Right atrium auricular region (tissue), 2 donors: ENCODE results near the gene KLF16. TPM values are rescaled to one million over a fixed set of nuclear protein-coding genes. Genes with fewer than 3 reads are reported as not detected.

Experiments used
- DNase-seq: peaks from one replicate; pipeline ENCODE4 v3.0.0-alpha.2; 2019; ENCODE audit warnings: low spot score
- H3K27ac ChIP-seq, 2 donors: fragments of 200-600 bp; sonication (generic); 1 replicate in 1 of 2; 2 replicates in 1 of 2; pipeline ENCODE4 v1.5.1; 2016 to 2019
- H3K27me3 ChIP-seq, 2 donors: fragments of 200-600 bp; sonication (generic); one replicate each; pipeline versions ENCODE4 v1.5.1 to v1.6.0; 2017 to 2019
- H3K36me3 ChIP-seq: fragments of 200-600 bp; sonication (generic); one replicate; pipeline ENCODE4 v1.5.1; 2016
- H3K4me1 ChIP-seq, 2 donors: fragments of 200-600 bp; sonication (generic); one replicate each; pipeline versions ENCODE4 v1.5.1 to v1.6.0; 2017 to 2019
- H3K4me3 ChIP-seq, 2 donors: fragments of 200-600 bp; sonication (generic); 1 replicate in 1 of 2; 2 replicates in 1 of 2; pipeline ENCODE4 v1.5.1; 2017 to 2019; ENCODE audit warnings: mild to moderate bottlenecking in 1 of 2, moderate library complexity in 1 of 2
- H3K9me3 ChIP-seq, 2 donors: fragments of 200-600 bp; sonication (generic); one replicate each; pipeline ENCODE4 v1.5.1; 2019
- microRNA counts, 2 donors: library from miRNA; unstranded; fragments of <30 nt; microRNA quantifications; one replicate each; lab custom pipeline; 2016 to 2017
- microRNA-seq, 2 donors: library from miRNA; unstranded; fragments of <30 nt; microRNA quantifications; one replicate each; pipeline ENCODE4, GENCODE V29; 2016 to 2017; ENCODE audit warnings: borderline number of aligned reads in 2 of 2, borderline replicate concordance in 1 of 2
- total RNA-seq, 2 donors: library from RNA; depleted of rRNA; stranded (reverse); fragments of >200 nt; gene quantifications; one replicate each; pipeline ENCODE4 v1.1.0, GENCODE V29; 2016
- TF ChIP-seq, protein P1 (sequence below), 2 donors: fragments of 200-600 bp; sonication (generic); IDR thresholded peaks; one replicate each; pipeline ENCODE4 v1.5.1; 2019; ENCODE audit warnings: antibody characterized with exemption in 2 of 2

KLF16 gene
- total RNA-seq, 2 donors from 2014 or later: 4.4 to 5.6 TPM

GRCh38 chr19:1804858-1805257 lies 58.5 kb downstream of the KLF16 start:
- DNase-seq: no peak
- no peaks in the 10 kb centered on the region for H3K27me3 ChIP-seq
- H3K9me3 ChIP-seq: no peaks in the 10 kb centered on the region
- no peaks in the 10 kb centered on the region for H3K4me1 ChIP-seq
- H3K4me3 ChIP-seq: no peak overlapping the region
- no peak overlapping the region for H3K27ac ChIP-seq
- no peaks in the 10 kb centered on the region for H3K36me3 ChIP-seq
- TF ChIP-seq, protein P1, sequence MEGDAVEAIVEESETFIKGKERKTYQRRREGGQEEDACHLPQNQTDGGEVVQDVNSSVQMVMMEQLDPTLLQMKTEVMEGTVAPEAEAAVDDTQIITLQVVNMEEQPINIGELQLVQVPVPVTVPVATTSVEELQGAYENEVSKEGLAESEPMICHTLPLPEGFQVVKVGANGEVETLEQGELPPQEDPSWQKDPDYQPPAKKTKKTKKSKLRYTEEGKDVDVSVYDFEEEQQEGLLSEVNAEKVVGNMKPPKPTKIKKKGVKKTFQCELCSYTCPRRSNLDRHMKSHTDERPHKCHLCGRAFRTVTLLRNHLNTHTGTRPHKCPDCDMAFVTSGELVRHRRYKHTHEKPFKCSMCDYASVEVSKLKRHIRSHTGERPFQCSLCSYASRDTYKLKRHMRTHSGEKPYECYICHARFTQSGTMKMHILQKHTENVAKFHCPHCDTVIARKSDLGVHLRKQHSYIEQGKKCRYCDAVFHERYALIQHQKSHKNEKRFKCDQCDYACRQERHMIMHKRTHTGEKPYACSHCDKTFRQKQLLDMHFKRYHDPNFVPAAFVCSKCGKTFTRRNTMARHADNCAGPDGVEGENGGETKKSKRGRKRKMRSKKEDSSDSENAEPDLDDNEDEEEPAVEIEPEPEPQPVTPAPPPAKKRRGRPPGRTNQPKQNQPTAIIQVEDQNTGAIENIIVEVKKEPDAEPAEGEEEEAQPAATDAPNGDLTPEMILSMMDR (IDR thresholded peaks at IDR 0.05): no peak

MicroRNAs encoded within 50 kb of the gene (microRNA counts, 767-probe panel; counts per million panel counts)
- 0 to 31.0 counts per million in 2 donors for microRNA hsa-miR-1909-3p (lab: Ali Mortazavi, UCI)

Small RNA genes within 50 kb of the gene (microRNA-seq; reads per million reads assigned to microRNA genes)
- 0 to 0.71 reads per million in 2 donors for gene MIR1909

Other genes starting within 250 kb of the KLF16 start
- gene TCF3, start 211.0 kb downstream of the KLF16 start, total RNA-seq: 10 to 100 TPM; 18.5 to 28.7 TPM
- gene ONECUT3, start 110.1 kb downstream of the KLF16 start, total RNA-seq: not detected
- gene ATP8B3, start 51.3 kb downstream of the KLF16 start, total RNA-seq: under 1 TPM; 0.51 to 0.74 TPM
- 10 to 100 TPM in 1 of 2 donors, 1 to 10 TPM in 1; 9.6 to 12.1 TPM for gene REXO1, start 15.1 kb downstream of the KLF16 start, total RNA-seq
- gene ABHD17A, start 21.9 kb upstream of the KLF16 start, total RNA-seq: 10 to 100 TPM; 92.6 to 99.5 TPM
- gene ADAT3, start 41.8 kb upstream of the KLF16 start, total RNA-seq: 1 to 10 TPM; 1.7 to 4.0 TPM
- 10 to 100 TPM; 35.0 to 42.1 TPM for gene SCAMP4, start 41.8 kb upstream of the KLF16 start, total RNA-seq
- gene CSNK1G2, start 77.6 kb upstream of the KLF16 start, total RNA-seq: 10 to 100 TPM; 29.0 to 35.8 TPM
- gene BTBD2, start 152.1 kb upstream of the KLF16 start, total RNA-seq: 10 to 100 TPM; 54.8 to 55.9 TPM
- 100 to 1,000 TPM in 1 of 2 donors, 10 to 100 TPM in 1; 90.3 to 107 TPM for gene MKNK2, start 187.7 kb upstream of the KLF16 start, total RNA-seq
- 10 to 100 TPM; 19.7 to 29.4 TPM for gene MOB3A, start 232.7 kb upstream of the KLF16 start, total RNA-seq
- 1 to 10 TPM in 1 of 2 donors, under 1 TPM in 1; 0.67 to 1.4 TPM for gene IZUMO4, start 233.3 kb upstream of the KLF16 start, total RNA-seq